HepG2 (cell line): ENCODE data around the gene TTC24. TPM values are rescaled to one million over a fixed set of nuclear protein-coding genes. Genes with fewer than 3 reads are reported as not detected.
A peak's percentile ranks its signal among the peaks of the same experiment; 100 is the strongest.

ENCODE experiments used
- AGO1 ChIP-seq: fragments of 200-400 bp; formaldehyde crosslinking; IDR thresholded peaks from 2 replicates; pipeline ENCODE4 v1.6.1; 2017; ENCODE audit warnings: mild to moderate bottlenecking, low read depth, low read length, moderate library complexity; ENCODE audit not compliant: poor library complexity, severe bottlenecking
- AHDC1 ChIP-seq: sonication (generic); formaldehyde crosslinking; IDR thresholded peaks from 2 replicates; pipeline ENCODE4 v1.5.1; 2020; ENCODE audit warnings: mild to moderate bottlenecking, missing genetic modification reagents, borderline replicate concordance
- CCDC6 ChIP-seq: sonication (generic); formaldehyde crosslinking; IDR thresholded peaks from 2 replicates; pipeline ENCODE4 v1.8.1; 2022; ENCODE audit warnings: mild to moderate bottlenecking, missing genetic modification reagents, moderate library complexity
- MATR3 ChIP-seq: sonication (generic); formaldehyde crosslinking; IDR thresholded peaks from 2 replicates; pipeline ENCODE4 v1.4.0; 2020; ENCODE audit warnings: missing genetic modification reagents
- MED8 ChIP-seq: sonication (generic); formaldehyde crosslinking; IDR thresholded peaks from 2 replicates; pipeline ENCODE4 v1.8.1; 2023; ENCODE audit warnings: mild to moderate bottlenecking, missing genetic modification reagents; ENCODE audit not compliant: insufficient replicate concordance
- NBN ChIP-seq: fragments of 450-650 bp; conservative IDR thresholded peaks from 2 replicates; pipeline ENCODE4 v1.6.1; 2017
- PHF21A ChIP-seq: sonication (generic); formaldehyde crosslinking; IDR thresholded peaks from 2 replicates; pipeline ENCODE4 v1.5.0; 2020; ENCODE audit warnings: mild to moderate bottlenecking, missing genetic modification reagents
- RNF219 ChIP-seq: sonication (generic); formaldehyde crosslinking; IDR thresholded peaks from 2 replicates; pipeline ENCODE4 v1.5.0; 2020; ENCODE audit warnings: mild to moderate bottlenecking, missing genetic modification reagents
- SIN3B ChIP-seq: fragments of 150-350 bp; IDR thresholded peaks from 2 replicates; pipeline ENCODE4 v1.6.1; 2014; ENCODE audit warnings: low read length
- YY1 ChIP-seq: IDR thresholded peaks from 2 replicates; pipeline ENCODE4 v1.6.1; 2011; ENCODE audit warnings: low read length, low read depth, moderate library complexity, mild to moderate bottlenecking; ENCODE audit not compliant: insufficient read depth, insufficient replicate concordance
- ZBTB26 ChIP-seq: IDR thresholded peaks from 2 replicates; pipeline ENCODE4 v1.6.1; 2016; ENCODE audit warnings: missing compliant biosample characterization, missing genetic modification reagents, borderline replicate concordance
- ZNF232 ChIP-seq: sonication (generic); formaldehyde crosslinking; IDR thresholded peaks from 2 replicates; pipeline ENCODE4 v1.4.0; 2020; ENCODE audit warnings: missing genetic modification reagents, borderline replicate concordance
- ZNF414 ChIP-seq: sonication (generic); formaldehyde crosslinking; IDR thresholded peaks from 2 replicates; pipeline ENCODE4 v1.5.0; 2020; ENCODE audit warnings: missing genetic modification reagents
- ZNF431 ChIP-seq: sonication (generic); formaldehyde crosslinking; IDR thresholded peaks from 2 replicates; pipeline ENCODE4 v1.9.0; 2022; ENCODE audit warnings: missing genetic modification reagents, low read depth, mild to moderate bottlenecking, borderline replicate concordance
- ZNF710 ChIP-seq: sonication (generic); formaldehyde crosslinking; IDR thresholded peaks from 2 replicates; pipeline ENCODE4 v1.5.0; 2020; ENCODE audit warnings: mild to moderate bottlenecking, missing genetic modification reagents, borderline replicate concordance
- ZNF777 ChIP-seq: sonication (generic); formaldehyde crosslinking; IDR thresholded peaks from 2 replicates; pipeline ENCODE4 v1.4.0; 2020; ENCODE audit warnings: missing genetic modification reagents
- polyA plus RNA-seq, 8 experiments: library from polyadenylated mRNA; depleted of rRNA in 3 of 8; stranded (reverse) in 7 of 8; unstranded in 1 of 8; fragments of >200 nt; fragmentation: Illumina TruSeq in 4 of 8; extraction: Trizol in 4 of 8; gene quantifications; 2 replicates each; pipeline versions ENCODE4 v1.2.1 to v1.2.3, GENCODE V29; 2011 to 2016; ENCODE audit warnings: low read depth in 4 of 8, missing spikeins in 1 of 8, mixed read lengths in 1 of 8; ENCODE audit not compliant: insufficient read depth in 1 of 8
- total RNA-seq, 5 experiments: library from RNA; depleted of rRNA; stranded (reverse); fragments of >200 nt; fragmentation: Illumina TruSeq; extraction: Trizol; gene quantifications; 2 replicates each; pipeline ENCODE4 v1.2.3, GENCODE V29; 2016; ENCODE audit warnings: low read depth in 1 of 5

TTC24 gene
- total and polyA plus RNA-seq, 2 of the 13 experiments (the other 11 are each of a cell fraction or from before 2014, with no cell fraction given), result 0.13 to 0.18 TPM

GRCh38 chr1:156601122-156601830 is 21.8 kb downstream of the TTC24 start, which contains the start of gene GPATCH4 (continued):
- peak; percentile 56; the same call in 1 of the 2 replicates for TF ChIP-seq ZNF777 (CRISPR knock-in tag)
- TF ChIP-seq ZNF431 (CRISPR knock-in tag), result 0 out of 2 replicates have a peak, but pooled peaks have one; percentile 53
- TF ChIP-seq ZNF710 (CRISPR knock-in tag), result peak; percentile 25; the same call in 1 of the 2 replicates
- TF ChIP-seq SIN3B, result peak; percentile 73; the same call in 1 of the 2 replicates
- peak; percentile 84 for TF ChIP-seq CCDC6 (CRISPR knock-in tag)
- TF ChIP-seq AGO1, result no peak
- TF ChIP-seq NBN, result no peak
- peak; percentile 66 for TF ChIP-seq MED8 (CRISPR knock-in tag)
- 0 out of 2 replicates have a peak, but pooled peaks have one; percentile 42 for TF ChIP-seq ZBTB26 (CRISPR knock-in tag)
- peak; percentile 94 for TF ChIP-seq ZNF232 (CRISPR knock-in tag)
- TF ChIP-seq RNF219 (CRISPR knock-in tag), result no peak
- no peak for TF ChIP-seq AHDC1 (CRISPR knock-in tag)
- TF ChIP-seq PHF21A (CRISPR knock-in tag), result peak; percentile 83
- TF ChIP-seq YY1, result peak; percentile 98
- no peak for TF ChIP-seq MATR3 (CRISPR knock-in tag)
- TF ChIP-seq ZNF414, result 0 out of 2 replicates have a peak, but pooled peaks have one; percentile 47
